SU-DHL-6 (cell line): ENCODE results near the gene NLN.

Experiments
- H2AFZ ChIP-seq: fragments of 200-600 bp; sonication (generic); 2 replicates; pipeline ENCODE4 v1.6.1; 2014; ENCODE audit warnings: low read depth, mild to moderate bottlenecking, moderate library complexity, mixed read lengths, antibody characterized with exemption, low read length; ENCODE audit not compliant: severe bottlenecking
- H3F3A ChIP-seq: fragments of 200-600 bp; shearing (Covaris generic); 2 replicates; pipeline ENCODE4 v1.6.0; 2016; ENCODE audit warnings: antibody characterized with exemption, mild to moderate bottlenecking; ENCODE audit not compliant: insufficient read depth
- H3K27ac ChIP-seq: fragments of 200-600 bp; sonication (generic); 2 replicates; pipeline ENCODE4 v1.5.1; 2016; ENCODE audit warnings: low read depth, mild to moderate bottlenecking, low read length, moderate library complexity, mixed read lengths
- H3K27me3 ChIP-seq: fragments of 200-600 bp; sonication (generic), shearing (Covaris generic); 2 replicates; pipeline ENCODE4 v1.6.0; 2014; ENCODE audit warnings: mild to moderate bottlenecking, low read length
- H3K36me3 ChIP-seq: fragments of 200-600 bp; sonication (generic); 2 replicates; pipeline ENCODE4 v1.6.1; 2014; ENCODE audit warnings: mild to moderate bottlenecking, low read length, mixed read lengths
- H3K4me2 ChIP-seq: fragments of 300-600, 200-600 bp; shearing (Covaris generic), sonication (generic); 2 replicates; pipeline ENCODE4 v1.6.0; 2014; ENCODE audit warnings: low read length, low read depth, mild to moderate bottlenecking; ENCODE audit not compliant: poor library complexity, severe bottlenecking
- H3K4me3 ChIP-seq: fragments of 200-600 bp; sonication (generic); 2 replicates; pipeline ENCODE4 v1.5.1; 2014; ENCODE audit warnings: antibody characterized with exemption, low read length, mild to moderate bottlenecking, mixed read lengths; ENCODE audit not compliant: insufficient read depth, poor library complexity, severe bottlenecking
- H3K79me2 ChIP-seq: fragments of 200-600 bp; sonication (generic); 2 replicates; pipeline ENCODE4 v1.6.1; 2014; ENCODE audit warnings: mild to moderate bottlenecking, low read length, moderate library complexity; ENCODE audit not compliant: insufficient read depth
- H3K9ac ChIP-seq: fragments of 200-600 bp; sonication (generic); 2 replicates; pipeline ENCODE4 v1.7.0; 2014; ENCODE audit warnings: mild to moderate bottlenecking, low read length
- H3K9me2 ChIP-seq: fragments of 200-600 bp; sonication (generic); replicated peaks from 2 replicates; pipeline ENCODE4 v1.6.1; 2014; ENCODE audit warnings: low read length; ENCODE audit not compliant: insufficient read depth
- H3K9me3 ChIP-seq: fragments of 200-600 bp; sonication (generic); 2 replicates; pipeline ENCODE4 v1.6.1; 2014; ENCODE audit warnings: low read length, mixed read lengths; ENCODE audit not compliant: insufficient read depth
- H4K20me1 ChIP-seq: fragments of 200-600 bp; sonication (generic); 2 replicates; pipeline ENCODE4 v1.6.1; 2014; ENCODE audit warnings: low read depth, mild to moderate bottlenecking, antibody characterized with exemption, low read length, moderate library complexity, mixed read lengths
- CTCF ChIP-seq: fragments of 200-600 bp; sonication (generic); IDR thresholded peaks from one replicate; pipeline ENCODE4 v1.5.1; 2017; ENCODE audit warnings: antibody characterized with exemption, mild to moderate bottlenecking, low read length, moderate library complexity; ENCODE audit not compliant: insufficient read depth, poor library complexity, severe bottlenecking
- EZH2phosphoT487 ChIP-seq: fragments of 200-600 bp; sonication (generic), shearing (Covaris generic); conservative IDR thresholded peaks from 2 replicates; pipeline ENCODE4 v1.6.1; 2018; ENCODE audit warnings: mild to moderate bottlenecking, antibody characterized with exemption, low read length, moderate library complexity, mixed read lengths

The NLN gene

GRCh38 chr5:65830856-65831255, 108.9 kb downstream of the NLN start:
- Histone ChIP-seq H3K27me3 (no peaks in the 10 kb centered on the region), H3K9me2 (no peaks in the 10 kb centered on the region), H4K20me1 (no peaks in the 10 kb centered on the region), H3K36me3 (no peaks in the 10 kb centered on the region), H3K79me2 (no peaks in the 10 kb centered on the region), H3K4me3 (no peak overlapping the region), H3F3A (no peaks in the 10 kb centered on the region), H3K4me2 (no peak overlapping the region), H3K9me3 (no peaks in the 10 kb centered on the region), H3K27ac (no peak overlapping the region), H3K9ac (no peak overlapping the region), H2AFZ (no peak overlapping the region)
- TF ChIP-seq EZH2phosphoT487 (no peak), CTCF (no peak)

GRCh38 chr5:65831276-65831675, 109.3 kb downstream of the NLN start:
- Histone ChIP-seq H3K9me2 (no peaks in the 10 kb centered on the region), H3K27ac (no peak overlapping the region), H3K4me2 (no peak overlapping the region), H3K27me3 (no peaks in the 10 kb centered on the region), H2AFZ (no peak overlapping the region), H3K36me3 (no peaks in the 10 kb centered on the region), H3K9ac (no peak overlapping the region), H3F3A (no peaks in the 10 kb centered on the region), H4K20me1 (no peaks in the 10 kb centered on the region), H3K4me3 (no peak overlapping the region), H3K79me2 (no peaks in the 10 kb centered on the region), H3K9me3 (no peaks in the 10 kb centered on the region)
- TF ChIP-seq EZH2phosphoT487 = no peak
- TF ChIP-seq CTCF = no peak

GRCh38 chr5:65832152-65832551, 110.1 kb downstream of the NLN start:
- TF ChIP-seq CTCF (no peak), EZH2phosphoT487 (no peak)
- Histone ChIP-seq H3F3A (no peaks in the 10 kb centered on the region), H4K20me1 (no peaks in the 10 kb centered on the region), H3K4me2 (no peak overlapping the region), H3K79me2 (no peaks in the 10 kb centered on the region), H3K4me3 (no peak overlapping the region), H3K9me2 (no peaks in the 10 kb centered on the region), H3K9ac (no peak overlapping the region), H3K27ac (no peak overlapping the region), H3K27me3 (no peaks in the 10 kb centered on the region), H2AFZ (no peak overlapping the region), H3K9me3 (no peaks in the 10 kb centered on the region), H3K36me3 (no peaks in the 10 kb centered on the region)
